ENCODE results near the gene HNRNPU. TPM values are rescaled to one million over a fixed set of nuclear protein-coding genes. Genes with fewer than 3 reads are reported as not detected.

Gene HNRNPU
- total RNA-seq, 1 experiment from 2014 or later: 536 TPM

DNA sequence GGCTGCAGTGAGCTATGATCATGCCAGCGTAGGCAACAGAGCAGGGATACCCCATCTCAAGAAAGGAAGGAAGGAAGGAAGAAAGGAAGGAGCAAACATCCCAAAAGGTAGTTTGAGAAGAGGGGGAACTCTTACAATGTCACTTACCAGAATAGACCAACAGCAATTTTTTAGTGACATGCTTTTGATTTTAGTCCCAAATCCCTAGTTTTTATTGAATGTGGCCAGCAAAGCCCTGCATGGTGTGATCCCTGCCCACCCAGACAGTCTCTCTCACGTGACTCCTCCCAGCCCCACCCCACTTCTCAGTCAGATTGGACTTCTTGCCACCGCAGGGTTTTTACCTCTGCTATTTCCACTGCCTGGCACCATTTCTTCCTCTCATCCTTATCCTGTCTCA is 39.8 kb upstream of the HNRNPU start:
- no peak for ATAC-seq
- POLR2A ChIA-PET: no interaction called here
- no peak overlapping the region for H3K4me3 Mint-ChIP-seq

DNA sequence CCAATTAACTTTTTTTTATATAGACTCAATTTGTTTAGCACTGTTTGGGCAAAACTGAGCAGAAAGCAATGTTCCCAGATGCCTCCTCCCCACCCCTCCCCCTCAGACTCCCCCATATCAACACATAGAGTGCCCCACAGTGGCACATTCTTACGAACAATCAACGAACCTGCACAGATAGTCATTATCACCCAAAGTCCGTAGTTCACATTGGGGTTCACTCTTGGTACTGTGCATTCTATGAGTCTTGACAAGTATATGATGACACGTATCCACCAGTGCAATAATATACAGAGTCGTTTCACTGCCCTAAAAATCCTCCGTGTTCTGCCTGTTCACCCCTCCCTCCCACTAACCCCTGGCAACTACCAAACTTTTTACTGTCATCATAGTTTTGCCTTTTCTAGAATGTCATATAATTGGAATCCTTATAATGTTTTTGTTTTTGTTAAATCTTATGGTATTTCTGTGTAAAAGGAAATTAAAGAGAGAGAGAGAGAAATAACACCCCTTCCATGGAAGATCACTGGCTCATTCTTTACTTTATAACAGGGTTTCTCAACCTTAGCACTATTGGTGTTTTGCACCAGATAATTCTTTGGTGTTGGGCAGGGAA is 37.2 kb upstream of the HNRNPU start:
- ATAC-seq (no peak), DNase-seq (ENCODE audit: low spot score) (no peak)
- ChIA-PET POLR2A (interaction anchor here (0.7 kb wide), 1 partner anchor 1958 kb away, joined by 3 read pairs; no protein-coding TSS in a partner anchor), CTCF (no interaction called here)
- peaks cover 17% of the 10 kb centered on the region for H3K4me1 Mint-ChIP-seq
- H3K27ac Mint-ChIP-seq: no peak overlapping the region
- no peaks in the 10 kb centered on the region for H3K36me3 Mint-ChIP-seq
- H3K9me3 Mint-ChIP-seq: no peaks in the 10 kb centered on the region
- no peak overlapping the region for H3K4me3 Mint-ChIP-seq
- TF ChIP-seq, protein P1, sequence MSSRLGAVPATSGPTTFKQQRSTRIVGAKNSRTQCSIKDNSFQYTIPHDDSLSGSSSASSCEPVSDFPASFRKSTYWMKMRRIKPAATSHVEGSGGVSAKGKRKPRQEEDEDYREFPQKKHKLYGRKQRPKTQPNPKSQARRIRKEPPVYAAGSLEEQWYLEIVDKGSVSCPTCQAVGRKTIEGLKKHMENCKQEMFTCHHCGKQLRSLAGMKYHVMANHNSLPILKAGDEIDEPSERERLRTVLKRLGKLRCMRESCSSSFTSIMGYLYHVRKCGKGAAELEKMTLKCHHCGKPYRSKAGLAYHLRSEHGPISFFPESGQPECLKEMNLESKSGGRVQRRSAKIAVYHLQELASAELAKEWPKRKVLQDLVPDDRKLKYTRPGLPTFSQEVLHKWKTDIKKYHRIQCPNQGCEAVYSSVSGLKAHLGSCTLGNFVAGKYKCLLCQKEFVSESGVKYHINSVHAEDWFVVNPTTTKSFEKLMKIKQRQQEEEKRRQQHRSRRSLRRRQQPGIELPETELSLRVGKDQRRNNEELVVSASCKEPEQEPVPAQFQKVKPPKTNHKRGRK (CRISPR knock-in tag; IDR thresholded peaks at IDR 0.05; ENCODE audit: borderline replicate concordance): no peak
- TF ChIP-seq, protein P2, sequence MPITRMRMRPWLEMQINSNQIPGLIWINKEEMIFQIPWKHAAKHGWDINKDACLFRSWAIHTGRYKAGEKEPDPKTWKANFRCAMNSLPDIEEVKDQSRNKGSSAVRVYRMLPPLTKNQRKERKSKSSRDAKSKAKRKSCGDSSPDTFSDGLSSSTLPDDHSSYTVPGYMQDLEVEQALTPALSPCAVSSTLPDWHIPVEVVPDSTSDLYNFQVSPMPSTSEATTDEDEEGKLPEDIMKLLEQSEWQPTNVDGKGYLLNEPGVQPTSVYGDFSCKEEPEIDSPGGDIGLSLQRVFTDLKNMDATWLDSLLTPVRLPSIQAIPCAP (CRISPR knock-in tag; IDR thresholded peaks at IDR 0.05): no peak
- TF ChIP-seq, protein P3, sequence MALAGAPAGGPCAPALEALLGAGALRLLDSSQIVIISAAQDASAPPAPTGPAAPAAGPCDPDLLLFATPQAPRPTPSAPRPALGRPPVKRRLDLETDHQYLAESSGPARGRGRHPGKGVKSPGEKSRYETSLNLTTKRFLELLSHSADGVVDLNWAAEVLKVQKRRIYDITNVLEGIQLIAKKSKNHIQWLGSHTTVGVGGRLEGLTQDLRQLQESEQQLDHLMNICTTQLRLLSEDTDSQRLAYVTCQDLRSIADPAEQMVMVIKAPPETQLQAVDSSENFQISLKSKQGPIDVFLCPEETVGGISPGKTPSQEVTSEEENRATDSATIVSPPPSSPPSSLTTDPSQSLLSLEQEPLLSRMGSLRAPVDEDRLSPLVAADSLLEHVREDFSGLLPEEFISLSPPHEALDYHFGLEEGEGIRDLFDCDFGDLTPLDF (CRISPR knock-in tag; IDR thresholded peaks at IDR 0.05): no peak
- H3K27me3 Mint-ChIP-seq (ENCODE audit: low read depth): no peaks in the 10 kb centered on the region

More for the DNA sequence above, 39.8 kb upstream of the HNRNPU start:
- Mint-ChIP-seq H3K27ac (no peak overlapping the region), H3K9me3 (no peaks in the 10 kb centered on the region), H3K4me1 (peaks cover 10% of the 10 kb centered on the region), H3K36me3 (no peaks in the 10 kb centered on the region), H3K27me3 (ENCODE audit: low read depth) (no peaks in the 10 kb centered on the region)
- no peak for DNase-seq (ENCODE audit: low spot score)
- CTCF ChIA-PET: no interaction called here
- TF ChIP-seq, protein P4, sequence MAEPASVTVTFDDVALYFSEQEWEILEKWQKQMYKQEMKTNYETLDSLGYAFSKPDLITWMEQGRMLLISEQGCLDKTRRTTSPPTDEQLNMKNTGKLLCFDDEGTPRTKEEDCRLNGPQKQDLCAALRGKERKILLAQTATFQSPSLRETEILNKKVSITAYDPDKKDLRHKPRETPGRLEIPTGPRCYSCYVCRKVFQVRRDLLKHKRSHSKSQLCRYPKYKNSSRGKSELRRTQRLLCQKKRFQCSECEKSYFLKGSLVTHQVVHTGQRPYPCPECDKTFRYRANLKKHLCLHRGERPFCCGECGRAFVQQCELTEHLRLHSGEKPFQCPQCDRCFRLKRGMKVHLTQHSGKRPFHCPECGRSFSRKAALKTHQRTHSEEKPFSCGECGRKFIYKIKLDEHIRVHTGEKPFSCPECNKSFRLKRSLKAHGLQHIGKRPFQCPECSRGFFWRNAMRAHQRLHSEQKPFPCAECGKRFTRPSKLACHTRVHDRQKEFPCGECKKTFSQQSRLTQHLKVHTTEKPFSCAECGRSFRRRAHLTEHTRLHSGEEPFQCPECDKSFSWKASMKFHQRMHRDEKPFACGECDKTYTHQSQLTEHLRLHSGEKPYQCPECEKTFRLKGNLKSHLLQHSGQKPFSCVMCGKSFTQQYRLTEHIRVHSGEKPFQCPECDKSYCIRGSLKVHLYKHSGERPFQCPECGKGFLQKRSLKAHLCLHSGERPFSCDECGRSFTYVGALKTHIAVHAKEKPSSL (CRISPR knock-in tag; conservative IDR thresholded peaks at IDR 0.05): no peak
- no peak for TF ChIP-seq SOX15 (CRISPR knock-in tag; IDR thresholded peaks at IDR 0.05)
- no peak for TF ChIP-seq KAT7 (CRISPR knock-in tag; IDR thresholded peaks at IDR 0.05; ENCODE audit: borderline replicate concordance)
- TF ChIP-seq RELA (CRISPR knock-in tag; IDR thresholded peaks at IDR 0.05; ENCODE audit: borderline replicate concordance): no peak
- no peak for TF ChIP-seq GRHL2 (CRISPR knock-in tag; IDR thresholded peaks at IDR 0.05; ENCODE audit: insufficient replicate concordance, severe bottlenecking)
- TF ChIP-seq, protein P5, sequence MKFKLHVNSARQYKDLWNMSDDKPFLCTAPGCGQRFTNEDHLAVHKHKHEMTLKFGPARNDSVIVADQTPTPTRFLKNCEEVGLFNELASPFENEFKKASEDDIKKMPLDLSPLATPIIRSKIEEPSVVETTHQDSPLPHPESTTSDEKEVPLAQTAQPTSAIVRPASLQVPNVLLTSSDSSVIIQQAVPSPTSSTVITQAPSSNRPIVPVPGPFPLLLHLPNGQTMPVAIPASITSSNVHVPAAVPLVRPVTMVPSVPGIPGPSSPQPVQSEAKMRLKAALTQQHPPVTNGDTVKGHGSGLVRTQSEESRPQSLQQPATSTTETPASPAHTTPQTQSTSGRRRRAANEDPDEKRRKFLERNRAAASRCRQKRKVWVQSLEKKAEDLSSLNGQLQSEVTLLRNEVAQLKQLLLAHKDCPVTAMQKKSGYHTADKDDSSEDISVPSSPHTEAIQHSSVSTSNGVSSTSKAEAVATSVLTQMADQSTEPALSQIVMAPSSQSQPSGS (CRISPR knock-in tag; IDR thresholded peaks at IDR 0.05; ENCODE audit: borderline replicate concordance, low read depth): no peak
- TF ChIP-seq, protein P6, sequence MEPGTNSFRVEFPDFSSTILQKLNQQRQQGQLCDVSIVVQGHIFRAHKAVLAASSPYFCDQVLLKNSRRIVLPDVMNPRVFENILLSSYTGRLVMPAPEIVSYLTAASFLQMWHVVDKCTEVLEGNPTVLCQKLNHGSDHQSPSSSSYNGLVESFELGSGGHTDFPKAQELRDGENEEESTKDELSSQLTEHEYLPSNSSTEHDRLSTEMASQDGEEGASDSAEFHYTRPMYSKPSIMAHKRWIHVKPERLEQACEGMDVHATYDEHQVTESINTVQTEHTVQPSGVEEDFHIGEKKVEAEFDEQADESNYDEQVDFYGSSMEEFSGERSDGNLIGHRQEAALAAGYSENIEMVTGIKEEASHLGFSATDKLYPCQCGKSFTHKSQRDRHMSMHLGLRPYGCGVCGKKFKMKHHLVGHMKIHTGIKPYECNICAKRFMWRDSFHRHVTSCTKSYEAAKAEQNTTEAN (CRISPR knock-in tag; IDR thresholded peaks at IDR 0.05): no peak
- TF ChIP-seq NR1H2 (CRISPR knock-in tag; IDR thresholded peaks at IDR 0.05): no peak
- TF ChIP-seq ESRRA (CRISPR knock-in tag; IDR thresholded peaks at IDR 0.05; ENCODE audit: borderline replicate concordance): no peak

Data from WTC11 (cell line).